ENCODE measurements around the gene AFTPH. TPM values are rescaled to one million over a fixed set of nuclear protein-coding genes. Genes with fewer than 3 reads are reported as not detected.

AFTPH gene
- total RNA-seq, 1 experiment from 2014 or later, result 17.9 TPM

- CTCF ChIA-PET, result no interaction called here
- Histone ChIP-seq H3K4me3 (ENCODE audit: low read depth in 2 of 2, low read length in 2 of 2) (no peak overlapping the region), H3K27ac (ENCODE audit: low read length) (no peak overlapping the region), H3K9me3 (ENCODE audit: control insufficient read depth, insufficient read depth, low read depth, low read length) (no peaks in the 10 kb centered on the region), H3K36me3 (ENCODE audit: control insufficient read depth, insufficient read depth, low read length) (no peaks in the 10 kb centered on the region; the same call in 1 of the 2 replicates), H3K4me1 (ENCODE audit: control insufficient read depth, insufficient read depth, low read length) (no peaks in the 10 kb centered on the region), H3K27me3 (ENCODE audit: control insufficient read depth, insufficient read depth, low read length) (no peaks in the 10 kb centered on the region)
- DNase-seq (ENCODE audit: low read depth, low spot score) (no peak), ATAC-seq (no peak)
- TF ChIP-seq REST (IDR thresholded peaks at IDR 0.05; ENCODE audit: insufficient read depth in 1 of 2, low read depth in 2 of 2, low read length in 1 of 2) (no peak), CTCF (IDR thresholded peaks at IDR 0.05) (no peak), POLR2AphosphoS5 (IDR thresholded peaks at IDR 0.05; ENCODE audit: low read depth, low read length) (no peak), TCF7L2 (IDR thresholded peaks at IDR 0.05; ENCODE audit: low read depth, low read length) (no peak), SIN3A (IDR thresholded peaks at IDR 0.05; ENCODE audit: borderline replicate concordance, insufficient read depth, low read depth, low read length) (no peak)
- no TSS peak for BruUV-seq (replicated peaks)
- POLR2A ChIA-PET, result no interaction called here
- intact Hi-C loops (cut with micrococcal nuclease; ENCODE audit: unreplicated experiment) (no loop called here), in situ Hi-C loops (cut with HindIII; ENCODE audit: low pct_unique_long_range_greater_than_20kb, low sequenced_read_pairs) (no loop called here)
Measured at GRCh38 chr2:64630752-64631151, 106.6 kb downstream of the AFTPH start.

- Histone ChIP-seq H3K9me3 (ENCODE audit: control insufficient read depth, insufficient read depth, low read depth, low read length) (no peaks in the 10 kb centered on the region), H3K27me3 (ENCODE audit: control insufficient read depth, insufficient read depth, low read length) (no peaks in the 10 kb centered on the region), H3K4me3 (ENCODE audit: low read depth in 2 of 2, low read length in 2 of 2) (no peak overlapping the region), H3K4me1 (ENCODE audit: control insufficient read depth, insufficient read depth, low read length) (no peaks in the 10 kb centered on the region), H3K36me3 (ENCODE audit: control insufficient read depth, insufficient read depth, low read length) (no peaks in the 10 kb centered on the region; the same call in 1 of the 2 replicates), H3K27ac (ENCODE audit: low read length) (no peak overlapping the region)
- BruUV-seq (replicated peaks), result no TSS peak
- intact Hi-C loops (cut with micrococcal nuclease; ENCODE audit: unreplicated experiment), result no loop called here
- in situ Hi-C loops (cut with HindIII; ENCODE audit: low pct_unique_long_range_greater_than_20kb, low sequenced_read_pairs), result no loop called here
- ChIA-PET CTCF (no interaction called here), POLR2A (interaction anchor here (0.6 kb wide), 1 partner anchor 155 kb away, joined by 7 read pairs; no protein-coding TSS in a partner anchor)
- DNase-seq (ENCODE audit: low read depth, low spot score), result no peak
- TF ChIP-seq REST (IDR thresholded peaks at IDR 0.05; ENCODE audit: insufficient read depth in 1 of 2, low read depth in 2 of 2, low read length in 1 of 2) (no peak), CTCF (IDR thresholded peaks at IDR 0.05) (no peak), SIN3A (IDR thresholded peaks at IDR 0.05; ENCODE audit: borderline replicate concordance, insufficient read depth, low read depth, low read length) (no peak), TCF7L2 (IDR thresholded peaks at IDR 0.05; ENCODE audit: low read depth, low read length) (no peak), POLR2AphosphoS5 (IDR thresholded peaks at IDR 0.05; ENCODE audit: low read depth, low read length) (no peak)
- no peak for ATAC-seq
Measured at GRCh38 chr2:64631771-64632170, 107.6 kb downstream of the AFTPH start.
